Astrocyte (in vitro differentiated cells and primary cell): Measurements from ENCODE around the gene MARK2. TPM values are rescaled to one million over a fixed set of nuclear protein-coding genes. Genes with fewer than 3 reads are reported as not detected.

Source experiments
- DNase-seq: peaks from one replicate; pipeline ENCODE4 v3.0.0-alpha.2; 2010; ENCODE audit warnings: low read depth
- FAIRE-seq: peaks from 2 replicates; lab custom pipeline; 2011; peaks lifted over from hg19 to GRCh38; lab: Jason Lieb, UNC
- H2AFZ ChIP-seq: 2 replicates; pipeline ENCODE4 v1.6.0; 2012; ENCODE audit warnings: low read depth, low read length, inconsistent platforms
- H3K27ac ChIP-seq: 2 replicates; pipeline ENCODE4 v1.5.1; 2011; ENCODE audit warnings: low read depth, low read length, inconsistent platforms
- H3K27me3 ChIP-seq: 2 replicates; pipeline ENCODE4 v1.6.0; 2011; ENCODE audit warnings: low read length, inconsistent platforms; ENCODE audit not compliant: insufficient read depth
- H3K36me3 ChIP-seq: 2 replicates; pipeline ENCODE4 v1.5.1; 2011; ENCODE audit warnings: low read length, inconsistent platforms; ENCODE audit not compliant: insufficient read depth
- H3K4me1 ChIP-seq: 2 replicates; pipeline ENCODE4 v1.5.1; 2011; ENCODE audit warnings: low read length, inconsistent platforms; ENCODE audit not compliant: insufficient read depth
- H3K4me2 ChIP-seq: 2 replicates; pipeline ENCODE4 v1.6.0; 2012; ENCODE audit warnings: low read length, inconsistent platforms
- H3K4me3 ChIP-seq: 2 replicates; pipeline ENCODE4 v1.5.1; 2011; ENCODE audit warnings: low read depth, mild to moderate bottlenecking, low read length, inconsistent platforms; ENCODE audit not compliant: insufficient read depth
- H3K79me2 ChIP-seq: 2 replicates; pipeline ENCODE4 v1.6.0; 2012; ENCODE audit warnings: mild to moderate bottlenecking, low read length, inconsistent platforms; ENCODE audit not compliant: insufficient read depth
- H3K9ac ChIP-seq: 2 replicates; pipeline ENCODE4 v1.6.0; 2012; ENCODE audit warnings: mild to moderate bottlenecking, low read length, inconsistent platforms
- H3K9me3 ChIP-seq: 2 replicates; pipeline ENCODE4 v1.5.1; 2012; ENCODE audit warnings: low read depth, mild to moderate bottlenecking, low read length, inconsistent platforms; ENCODE audit not compliant: insufficient read depth
- H4K20me1 ChIP-seq: 2 replicates; pipeline ENCODE4 v1.6.0; 2012; ENCODE audit warnings: low read length, inconsistent platforms; ENCODE audit not compliant: insufficient read depth
- H3K27ac Mint-ChIP-seq: one replicate; pipeline ENCODE4 v1.8.0; 2021; ENCODE audit warnings: mild to moderate bottlenecking, mixed read lengths; ENCODE audit not compliant: unreplicated experiment
- H3K27me3 Mint-ChIP-seq: one replicate; pipeline ENCODE4 v1.8.0; 2021; ENCODE audit warnings: low read depth, mixed read lengths; ENCODE audit not compliant: unreplicated experiment
- H3K36me3 Mint-ChIP-seq: one replicate; pipeline ENCODE4 v1.8.0; 2021; ENCODE audit warnings: low read depth, mixed read lengths; ENCODE audit not compliant: unreplicated experiment
- H3K4me1 Mint-ChIP-seq: one replicate; pipeline ENCODE4 v1.8.0; 2021; ENCODE audit warnings: low read depth, mixed read lengths; ENCODE audit not compliant: unreplicated experiment
- H3K4me3 Mint-ChIP-seq: one replicate; pipeline ENCODE4 v1.8.0; 2021; ENCODE audit warnings: mild to moderate bottlenecking, moderate library complexity, mixed read lengths; ENCODE audit not compliant: unreplicated experiment
- H3K9me3 Mint-ChIP-seq: one replicate; pipeline ENCODE4 v1.8.0; 2021; ENCODE audit warnings: mild to moderate bottlenecking, mixed read lengths; ENCODE audit not compliant: unreplicated experiment
- EZH2 ChIP-seq: IDR thresholded peaks from 2 replicates; pipeline ENCODE4 v1.6.1; 2012; ENCODE audit warnings: mild to moderate bottlenecking, low read length, inconsistent platforms; ENCODE audit not compliant: insufficient read depth
- total RNA-seq: library from RNA; stranded (reverse); gene quantifications from 2 replicates; pipeline ENCODE4 v1.2.1, GENCODE V29; 2021
- TF ChIP-seq, protein P1 (sequence below): IDR thresholded peaks from 2 replicates; pipeline ENCODE4 v1.5.1; 2011; ENCODE audit warnings: low read depth, mild to moderate bottlenecking, inconsistent platforms, low read length, moderate library complexity; ENCODE audit not compliant: insufficient read depth

MARK2 gene
- total RNA-seq, 1 donor from 2014 or later = 38.1 TPM

DNA sequence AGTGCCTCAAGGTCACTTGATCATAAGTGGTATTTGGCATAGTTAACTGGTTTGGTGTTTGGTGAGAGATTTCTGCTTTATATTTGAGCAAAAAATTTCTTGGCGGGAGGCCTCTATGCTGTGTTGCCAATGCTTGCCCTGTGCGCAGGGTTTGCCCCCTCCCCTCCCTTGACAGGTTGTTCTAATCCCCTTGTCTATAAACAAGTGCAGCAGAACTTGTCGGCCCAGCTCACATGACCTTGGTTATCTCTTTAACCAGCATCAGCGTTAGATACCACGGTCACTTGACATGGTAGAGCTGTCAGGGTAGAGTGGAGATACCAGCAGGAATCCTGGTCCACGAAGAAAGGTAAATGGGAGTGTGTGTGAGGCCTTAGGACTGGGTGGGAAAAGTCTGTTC, 35.6 kb downstream of the MARK2 start:
- Histone ChIP-seq H4K20me1 (peaks cover 98% of the 10 kb centered on the region), H3K4me2 (no peak overlapping the region), H3K9me3 (no peaks in the 10 kb centered on the region), H2AFZ (no peak overlapping the region), H3K4me3 (no peak overlapping the region), H3K27me3 (no peaks in the 10 kb centered on the region), H3K27ac (no peak overlapping the region), H3K36me3 (no peaks in the 10 kb centered on the region), H3K79me2 (peaks cover 89% of the 10 kb centered on the region), H3K9ac (no peak overlapping the region), H3K4me1 (peaks cover 21% of the 10 kb centered on the region)
- TF ChIP-seq, protein P1, sequence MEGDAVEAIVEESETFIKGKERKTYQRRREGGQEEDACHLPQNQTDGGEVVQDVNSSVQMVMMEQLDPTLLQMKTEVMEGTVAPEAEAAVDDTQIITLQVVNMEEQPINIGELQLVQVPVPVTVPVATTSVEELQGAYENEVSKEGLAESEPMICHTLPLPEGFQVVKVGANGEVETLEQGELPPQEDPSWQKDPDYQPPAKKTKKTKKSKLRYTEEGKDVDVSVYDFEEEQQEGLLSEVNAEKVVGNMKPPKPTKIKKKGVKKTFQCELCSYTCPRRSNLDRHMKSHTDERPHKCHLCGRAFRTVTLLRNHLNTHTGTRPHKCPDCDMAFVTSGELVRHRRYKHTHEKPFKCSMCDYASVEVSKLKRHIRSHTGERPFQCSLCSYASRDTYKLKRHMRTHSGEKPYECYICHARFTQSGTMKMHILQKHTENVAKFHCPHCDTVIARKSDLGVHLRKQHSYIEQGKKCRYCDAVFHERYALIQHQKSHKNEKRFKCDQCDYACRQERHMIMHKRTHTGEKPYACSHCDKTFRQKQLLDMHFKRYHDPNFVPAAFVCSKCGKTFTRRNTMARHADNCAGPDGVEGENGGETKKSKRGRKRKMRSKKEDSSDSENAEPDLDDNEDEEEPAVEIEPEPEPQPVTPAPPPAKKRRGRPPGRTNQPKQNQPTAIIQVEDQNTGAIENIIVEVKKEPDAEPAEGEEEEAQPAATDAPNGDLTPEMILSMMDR = no peak
- no peak for TF ChIP-seq EZH2
- peaks cover 33% of the 10 kb centered on the region for H3K4me1 Mint-ChIP-seq
- FAIRE-seq (no peak), DNase-seq (no peak)
- H3K27ac Mint-ChIP-seq = no peak overlapping the region
- no peaks in the 10 kb centered on the region for H3K27me3 Mint-ChIP-seq
- no peaks in the 10 kb centered on the region for H3K9me3 Mint-ChIP-seq
- no peak overlapping the region for H3K4me3 Mint-ChIP-seq
- H3K36me3 Mint-ChIP-seq = peaks cover 8% of the 10 kb centered on the region

- H3K4me3 ChIP-seq = no peak overlapping the region
- no peak overlapping the region for H3K4me3 Mint-ChIP-seq
- no peak overlapping the region for H2AFZ ChIP-seq
- H3K4me1 Mint-ChIP-seq = peaks cover 39% of the 10 kb centered on the region
- no peaks in the 10 kb centered on the region for H3K27me3 ChIP-seq
- H3K9ac ChIP-seq = no peak overlapping the region
- H3K36me3 ChIP-seq = no peaks in the 10 kb centered on the region
- no peak for TF ChIP-seq EZH2
- TF ChIP-seq, protein P1 = no peak
- no peak for FAIRE-seq
- H3K4me2 ChIP-seq = no peak overlapping the region
- H4K20me1 ChIP-seq = peaks cover 98% of the 10 kb centered on the region
- no peak overlapping the region for H3K27ac Mint-ChIP-seq
- DNase-seq = no peak
- peaks cover 7% of the 10 kb centered on the region for H3K36me3 Mint-ChIP-seq
- H3K27me3 Mint-ChIP-seq = no peaks in the 10 kb centered on the region
- H3K79me2 ChIP-seq = peaks cover 85% of the 10 kb centered on the region
- no peaks in the 10 kb centered on the region for H3K9me3 ChIP-seq
- H3K9me3 Mint-ChIP-seq = no peaks in the 10 kb centered on the region
- no peak overlapping the region for H3K27ac ChIP-seq
- peaks cover 27% of the 10 kb centered on the region for H3K4me1 ChIP-seq
Measured at GRCh38 chr11:63875506-63876065, 36.7 kb downstream of the MARK2 start.

DNA sequence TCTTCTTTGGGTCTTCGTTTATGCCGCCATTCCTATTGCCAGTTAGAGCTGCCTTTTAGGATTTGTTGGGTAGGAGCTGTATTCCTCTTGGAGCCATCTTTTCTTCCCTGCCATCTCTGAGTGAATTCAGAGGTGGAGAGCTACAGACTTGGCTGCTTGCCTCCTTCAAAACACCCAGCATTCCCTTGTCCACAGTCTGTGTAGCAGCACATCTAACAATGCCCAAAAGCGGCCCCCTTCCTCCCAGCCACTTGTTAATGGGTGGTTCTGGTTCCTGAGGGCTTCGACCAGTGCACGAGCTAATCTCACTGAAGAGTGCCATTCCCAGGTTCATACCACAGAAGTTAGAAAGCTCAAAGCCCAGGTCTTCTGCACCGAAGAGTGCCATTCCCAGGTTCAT, 37.7 kb downstream of the MARK2 start:
- H2AFZ ChIP-seq = no peak overlapping the region
- no peak overlapping the region for H3K4me3 ChIP-seq
- H3K79me2 ChIP-seq = peaks cover 86% of the 10 kb centered on the region
- Mint-ChIP-seq H3K36me3 (peaks cover 5% of the 10 kb centered on the region), H3K4me3 (no peak overlapping the region), H3K9me3 (no peaks in the 10 kb centered on the region), H3K4me1 (peaks cover 36% of the 10 kb centered on the region), H3K27ac (no peak overlapping the region), H3K27me3 (no peaks in the 10 kb centered on the region)
- H3K27me3 ChIP-seq = no peaks in the 10 kb centered on the region
- H4K20me1 ChIP-seq = peaks cover 98% of the 10 kb centered on the region
- no peaks in the 10 kb centered on the region for H3K9me3 ChIP-seq
- no peak for TF ChIP-seq EZH2
- TF ChIP-seq, protein P1 = no peak
- no peak for FAIRE-seq
- H3K9ac ChIP-seq = no peak overlapping the region
- H3K27ac ChIP-seq = no peak overlapping the region
- no peak overlapping the region for H3K4me2 ChIP-seq
- no peak for DNase-seq
- peaks cover 26% of the 10 kb centered on the region for H3K4me1 ChIP-seq
- H3K36me3 ChIP-seq = no peaks in the 10 kb centered on the region
